Gastrocnemius medialis (tissue), 4 donors: ENCODE data around the gene CHST8. TPM values are rescaled to one million over a fixed set of nuclear protein-coding genes. Genes with fewer than 3 reads are reported as not detected.
"Not testable (repeated sequence)": the region's sequence is repeated elsewhere in the genome, so short reads cannot be mapped to it uniquely, and the experiment has no call there.

Source experiments
- ATAC-seq, 2 donors: fragments of 150-250 bp; one replicate each; pipeline ENCODE4 v1.9.1; 2016
- DNase-seq, 2 donors: peaks; one replicate each; pipeline ENCODE4 v3.0.0-alpha.2; 2019
- H3K27ac ChIP-seq, 4 donors: fragments of 200-600 bp; sonication (generic); 1 replicate in 1 of 4; 2 replicates in 3 of 4; pipeline ENCODE4 v1.5.1; 2016 to 2018; ENCODE audit warnings: mild to moderate bottlenecking in 2 of 4, moderate library complexity in 1 of 4
- H3K27me3 ChIP-seq, 3 donors: fragments of 200-600 bp; sonication (generic) in 2 of 3; 1 replicate in 1 of 3; 2 replicates in 2 of 3; pipeline versions ENCODE4 v1.5.1 to v1.6.0; 2016 to 2019; ENCODE audit warnings: mild to moderate bottlenecking in 1 of 3, moderate library complexity in 1 of 3
- H3K36me3 ChIP-seq, 2 donors: fragments of 200-600 bp; sonication (generic) in 1 of 2; one replicate each; pipeline ENCODE4 v1.5.1; 2017 to 2018
- H3K4me1 ChIP-seq, 2 donors: fragments of 200-600 bp; sonication (generic) in 1 of 2; one replicate each; pipeline ENCODE4 v1.5.1; 2016 to 2017; ENCODE audit warnings: mild to moderate bottlenecking in 2 of 2
- H3K4me3 ChIP-seq, 4 donors: fragments of 200-600 bp; sonication (generic) in 3 of 4; 1 replicate in 1 of 4; 2 replicates in 3 of 4; pipeline ENCODE4 v1.5.1; 2016 to 2019; ENCODE audit warnings: mild to moderate bottlenecking in 2 of 4
- H3K9me3 ChIP-seq, 3 donors: fragments of 200-600 bp; sonication (generic) in 2 of 3; 1 replicate in 1 of 3; 2 replicates in 2 of 3; pipeline ENCODE4 v1.5.1; 2016 to 2019
- CTCF ChIP-seq, 5 experiments: fragments of 450-650 bp in 3 of 5; fragments of 200-600 bp in 2 of 5; sonication (generic) in 2 of 5; IDR thresholded peaks in 4 of 5; conservative IDR thresholded peaks in 1 of 5; 1 replicate in 4 of 5; 2 replicates in 1 of 5; pipeline ENCODE4 v1.5.1; 2016 to 2019; ENCODE audit warnings: antibody characterized with exemption in 5 of 5, mild to moderate bottlenecking in 3 of 5, moderate library complexity in 3 of 5
- POLR2A ChIP-seq, 2 donors: fragments of 450-650 bp; IDR thresholded peaks; one replicate each; pipeline ENCODE4 v1.6.1; 2017; ENCODE audit warnings: antibody characterized with exemption in 2 of 2, mild to moderate bottlenecking in 2 of 2, moderate library complexity in 2 of 2
- in situ Hi-C, 4 donors: fragments of 200-750 bp; cut with MboI; loops; one replicate each; pipeline versions ENCODE4 v1.15.0 to v1.8.0; 2017; ENCODE audit warnings: low sequenced_read_pairs in 4 of 4
- intact Hi-C: fragments of 100-400 bp; cut with DNase I; formaldehyde crosslinking; loops from one replicate; pipeline ENCODE4 v1.15.1; 2023; ENCODE audit warnings: low total_unique reads
- total RNA-seq, 4 donors: library from RNA; depleted of rRNA; stranded (reverse); fragments of >200 nt; gene quantifications; one replicate each; pipeline versions ENCODE4 v1.1.0 to v1.2.3, GENCODE V29; 2016

The CHST8 gene
- total RNA-seq, 4 donors from 2014 or later, result 0.29 to 0.46 TPM; not detected in 2

GRCh38 chr19:33604651-33605050, 17.1 kb upstream of the CHST8 start:
- TF ChIP-seq POLR2A (IDR thresholded peaks at IDR 0.05) (no peak), CTCF (IDR thresholded peaks at IDR 0.05 in 4 of 5, conservative IDR thresholded peaks at IDR 0.05 in 1 of 5) (no peak)
- ATAC-seq (no peak), DNase-seq (no peak)
- peaks cover 0 to 13% (median 0%) of the 10 kb centered on the region in 3 donors for H3K9me3 ChIP-seq
- intact Hi-C loops (no loop called here), in situ Hi-C loops (no loop called here)
- peaks cover 0 to 6% (median 4%) of the 10 kb centered on the region in 3 donors for H3K27me3 ChIP-seq
- no peaks in the 10 kb centered on the region for H3K4me1 ChIP-seq
- H3K36me3 ChIP-seq, result no peaks in the 10 kb centered on the region
- no peak overlapping the region for H3K27ac ChIP-seq
- no peak overlapping the region for H3K4me3 ChIP-seq

- in situ Hi-C loops, H3K36me3 ChIP-seq, DNase-seq, H3K27ac ChIP-seq, intact Hi-C loops, H3K4me1 ChIP-seq, ATAC-seq, H3K4me3 ChIP-seq, H3K27me3 ChIP-seq: not testable (repeated sequence)
- H3K9me3 ChIP-seq, result peaks cover 0 to 11% (median 0%) of the 10 kb centered on the region in 3 donors
Measured at GRCh38 chr19:33605803-33606295, 15.9 kb upstream of the CHST8 start.

- in situ Hi-C loops, result no loop called here
- no peaks in the 10 kb centered on the region for H3K36me3 ChIP-seq
- no peaks in the 10 kb centered on the region for H3K4me1 ChIP-seq
- TF ChIP-seq CTCF (IDR thresholded peaks at IDR 0.05 in 4 of 5, conservative IDR thresholded peaks at IDR 0.05 in 1 of 5), result no peak
- H3K4me3 ChIP-seq, result no peak overlapping the region
- intact Hi-C loops, result no loop called here
- ATAC-seq, result no peak
- no peak for DNase-seq
- H3K9me3 ChIP-seq, result peaks cover 0 to 4% (median 0%) of the 10 kb centered on the region in 3 donors
- H3K27me3 ChIP-seq, result peaks cover 0 to 6% (median 4%) of the 10 kb centered on the region in 3 donors
- no peak overlapping the region for H3K27ac ChIP-seq
Measured at GRCh38 chr19:33606556-33606955, 15.2 kb upstream of the CHST8 start.

GRCh38 chr19:33609353-33609752, 12.4 kb upstream of the CHST8 start:
- intact Hi-C loops, result no loop called here
- Histone ChIP-seq H3K4me3 (no peak overlapping the region), H3K4me1 (no peaks in the 10 kb centered on the region), H3K27ac (no peak overlapping the region), H3K9me3 (no peaks in the 10 kb centered on the region), H3K36me3 (no peaks in the 10 kb centered on the region), H3K27me3 (peaks cover 0 to 6% (median 4%) of the 10 kb centered on the region in 3 donors)
- DNase-seq (no peak), ATAC-seq (no peak)
- TF ChIP-seq POLR2A (IDR thresholded peaks at IDR 0.05) (no peak), CTCF (IDR thresholded peaks at IDR 0.05 in 4 of 5, conservative IDR thresholded peaks at IDR 0.05 in 1 of 5) (no peak)
- in situ Hi-C loops, result no loop called here

- ATAC-seq (no peak), DNase-seq (no peak)
- Histone ChIP-seq H3K9me3 (no peaks in the 10 kb centered on the region), H3K4me1 (no peaks in the 10 kb centered on the region), H3K4me3 (no peak overlapping the region), H3K36me3 (no peaks in the 10 kb centered on the region), H3K27ac (no peak overlapping the region), H3K27me3 (peaks cover 0 to 4% (median 4%) of the 10 kb centered on the region in 3 donors)
- intact Hi-C loops, result no loop called here
- no peak for TF ChIP-seq CTCF (IDR thresholded peaks at IDR 0.05 in 4 of 5, conservative IDR thresholded peaks at IDR 0.05 in 1 of 5)
- no peak for TF ChIP-seq POLR2A (IDR thresholded peaks at IDR 0.05)
- in situ Hi-C loops, result no loop called here
Measured at GRCh38 chr19:33610588-33610987, 11.2 kb upstream of the CHST8 start.
